NCI-H1436 (cell line): Measurements from ENCODE around the gene CCDC187.
"Not testable (repeated sequence)": the region's sequence is repeated elsewhere in the genome, so short reads cannot be mapped to it uniquely, and the experiment has no call there.

ENCODE experiments used
- DNase-seq: peaks from one replicate; lab custom pipeline; 2025; lab: John Stamatoyannopoulos, UW

The CCDC187 gene

DNA sequence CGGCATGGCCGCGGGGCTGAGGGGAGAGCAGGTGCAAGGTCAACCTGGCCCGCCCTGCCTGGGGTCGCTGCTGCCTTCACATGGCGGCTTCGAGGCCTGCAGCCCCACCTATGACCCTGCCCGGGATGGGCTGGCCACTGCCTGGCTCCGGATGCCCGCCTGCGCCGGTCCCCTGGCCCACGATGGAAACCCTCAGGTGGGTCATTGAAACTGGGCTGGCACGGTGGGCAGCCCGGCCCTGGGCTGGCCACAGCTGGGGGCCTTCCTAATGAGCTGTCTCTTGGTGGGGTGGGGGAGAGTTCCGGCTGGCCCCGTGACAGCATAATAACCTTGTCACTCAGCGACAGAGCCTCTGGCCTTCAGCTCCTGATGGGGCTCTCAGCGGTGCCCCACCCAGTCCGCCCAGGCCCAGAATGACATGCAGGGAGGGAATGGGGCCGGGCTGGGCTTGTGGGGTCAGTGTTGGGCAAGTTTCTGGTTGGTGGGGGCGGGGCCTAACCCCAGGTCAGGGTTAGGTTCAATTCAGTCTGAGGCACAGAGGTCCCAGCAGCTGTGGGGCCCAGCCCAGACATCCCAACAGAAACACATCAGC, at the start of gene CCDC187:
Gene CCDC187 (minus strand): TSS at position 270 of the 592 bp plus-strand sequence. CDS start 264 bp downstream, at position 6.
- no peak for DNase-seq

- DNase-seq = no peak
These were observed 49.2 kb upstream of the CCDC187 start for GRCh38 chr9:136353088-136353487.

GRCh38 chr9:136352682-136353081, 48.8 kb upstream of the CCDC187 start:
- peak; percentile 60 for DNase-seq

- DNase-seq = not testable (repeated sequence)
These were observed 48.0 kb upstream of the CCDC187 start for GRCh38 chr9:136351868-136352267.

- DNase-seq = no peak
These were observed 47.4 kb upstream of the CCDC187 start for GRCh38 chr9:136351252-136351800.

GRCh38 chr9:136349546-136349945, 45.7 kb upstream of the CCDC187 start:
- no peak for DNase-seq

GRCh38 chr9:136348691-136349090, 44.8 kb upstream of the CCDC187 start:
- DNase-seq = no peak

DNA sequence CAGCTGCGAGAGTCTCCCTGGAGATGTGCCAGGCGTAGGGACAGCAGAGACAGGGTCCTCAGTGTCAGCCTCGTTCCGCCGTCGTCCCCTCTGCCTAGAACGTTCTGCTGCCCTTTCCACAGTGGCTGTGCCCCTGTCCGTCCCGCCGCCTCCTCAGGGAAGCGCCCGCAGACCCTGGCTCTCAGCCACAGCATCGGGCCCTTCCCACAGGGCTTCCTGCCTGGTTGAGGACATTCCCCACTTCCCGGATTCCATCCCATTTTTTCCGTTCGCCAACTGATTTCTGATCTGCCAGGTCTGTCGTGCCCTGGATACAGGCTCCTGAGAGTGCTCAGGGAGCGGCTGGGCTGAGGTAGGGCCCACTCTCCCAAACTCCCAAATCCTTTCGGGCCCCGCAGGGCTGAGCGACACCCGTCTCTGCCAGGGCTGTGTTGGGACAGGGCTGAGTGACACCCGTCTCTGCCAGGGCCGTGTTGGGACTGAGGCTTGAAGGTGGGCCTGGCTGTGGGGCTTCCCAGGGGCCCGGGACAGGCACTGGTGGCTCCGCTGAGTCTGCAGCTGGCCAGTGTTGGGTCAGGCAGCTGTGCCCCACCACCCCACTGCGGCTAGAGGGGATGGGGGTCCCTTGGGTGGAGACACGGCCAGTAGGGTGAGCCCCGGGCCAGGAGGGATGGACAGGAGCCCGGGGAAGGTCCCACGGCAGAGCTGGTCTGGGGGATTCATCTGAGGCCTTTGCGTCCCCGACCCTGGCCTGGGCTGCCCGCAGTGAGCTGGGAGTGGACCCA, 43.8 kb upstream of the CCDC187 start:
- DNase-seq = no peak

DNA sequence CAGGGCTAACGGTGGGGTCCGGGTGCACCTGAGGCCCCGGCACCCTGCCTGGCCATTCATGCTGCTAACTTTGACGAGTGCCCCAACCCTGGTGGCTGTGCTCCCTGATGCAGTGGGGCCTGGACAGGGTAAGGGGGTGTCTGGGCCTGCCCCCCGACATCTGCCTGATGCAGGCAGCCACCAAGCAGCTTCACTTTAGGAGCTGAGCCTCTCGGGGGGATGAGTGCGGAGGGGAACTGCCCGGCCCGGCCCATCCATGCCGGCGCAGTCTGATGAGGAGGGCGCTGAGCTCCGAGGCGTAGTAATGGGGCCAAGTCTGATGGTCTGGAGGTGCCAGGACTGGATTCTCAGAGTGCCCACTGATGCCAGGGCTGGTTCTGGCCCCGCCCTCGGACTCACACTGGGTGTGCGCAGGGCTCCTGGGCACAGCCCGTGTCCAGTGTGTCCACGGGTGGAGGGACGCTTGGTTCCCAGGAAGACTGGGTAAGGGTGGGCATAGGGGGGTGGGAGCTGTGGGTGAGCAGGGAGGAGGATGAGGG, 43.1 kb upstream of the CCDC187 start:
- DNase-seq = no peak

- no peak for DNase-seq
These were observed 42.2 kb upstream of the CCDC187 start for GRCh38 chr9:136346157-136346481.

DNA sequence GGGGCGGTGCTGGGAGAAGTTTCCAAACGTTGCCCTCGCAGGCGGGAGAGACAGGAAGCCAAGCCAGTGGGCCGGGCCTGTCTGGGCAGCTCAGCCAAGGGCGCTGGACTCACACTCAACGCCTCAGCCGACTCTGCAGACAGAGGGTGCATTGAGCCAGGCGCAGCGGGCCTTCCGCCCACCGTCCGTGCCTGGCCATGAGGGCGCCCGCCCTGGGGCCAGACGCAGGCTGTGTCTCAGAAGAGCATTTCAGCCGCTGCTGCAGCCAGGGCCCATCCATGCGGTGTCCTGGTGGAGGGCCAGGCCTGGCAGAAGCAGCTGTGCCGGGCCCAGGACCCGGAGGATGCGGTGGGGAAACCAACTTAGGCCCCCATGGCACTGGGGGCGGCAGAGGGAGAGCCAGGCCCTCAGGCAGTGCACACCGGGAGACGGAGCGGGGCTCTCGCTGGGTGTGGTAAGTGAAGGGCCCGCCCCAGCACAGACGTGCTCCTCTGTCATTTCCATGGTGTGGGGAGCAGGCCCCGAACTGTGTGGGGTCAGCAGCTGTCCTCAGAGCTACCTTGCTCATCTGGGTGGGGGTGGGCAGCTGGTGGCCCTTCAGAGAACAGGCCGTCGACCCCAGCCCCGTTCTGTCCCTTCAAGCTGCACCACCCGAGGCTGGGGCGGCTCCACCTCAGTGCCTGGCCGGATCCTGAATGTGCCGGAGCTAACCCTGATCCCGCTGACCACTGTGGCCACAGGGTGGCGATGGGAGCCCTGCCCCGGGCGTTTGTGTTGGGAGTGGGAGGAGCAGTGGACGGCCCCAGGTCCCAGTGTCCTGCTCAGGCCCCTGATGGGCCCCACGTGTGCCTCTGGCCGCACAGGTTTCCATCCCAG, 41.6 kb upstream of the CCDC187 start:
- DNase-seq = no peak

- no peak for DNase-seq
These were observed 40.8 kb upstream of the CCDC187 start for GRCh38 chr9:136344544-136345280.

DNA sequence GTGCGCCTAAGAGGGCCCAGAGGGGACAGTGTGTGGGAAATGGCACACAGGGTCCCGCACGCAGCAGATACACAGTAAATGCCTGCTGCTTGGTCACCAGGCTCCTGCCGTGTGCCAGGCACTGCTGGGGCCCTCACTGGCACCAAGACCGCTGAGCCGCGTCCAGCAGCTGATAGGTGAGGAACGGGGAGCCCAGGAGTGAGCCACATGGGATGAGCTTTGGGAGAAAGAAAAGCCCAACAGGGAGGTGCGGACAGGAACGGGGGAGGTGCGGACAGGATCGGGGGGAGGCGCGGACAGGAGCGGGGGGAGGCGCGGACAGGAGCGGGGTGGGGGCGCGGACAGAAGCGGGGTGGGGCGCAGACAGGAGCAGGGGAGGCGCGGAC, 40.0 kb upstream of the CCDC187 start:
- DNase-seq = no peak

DNA sequence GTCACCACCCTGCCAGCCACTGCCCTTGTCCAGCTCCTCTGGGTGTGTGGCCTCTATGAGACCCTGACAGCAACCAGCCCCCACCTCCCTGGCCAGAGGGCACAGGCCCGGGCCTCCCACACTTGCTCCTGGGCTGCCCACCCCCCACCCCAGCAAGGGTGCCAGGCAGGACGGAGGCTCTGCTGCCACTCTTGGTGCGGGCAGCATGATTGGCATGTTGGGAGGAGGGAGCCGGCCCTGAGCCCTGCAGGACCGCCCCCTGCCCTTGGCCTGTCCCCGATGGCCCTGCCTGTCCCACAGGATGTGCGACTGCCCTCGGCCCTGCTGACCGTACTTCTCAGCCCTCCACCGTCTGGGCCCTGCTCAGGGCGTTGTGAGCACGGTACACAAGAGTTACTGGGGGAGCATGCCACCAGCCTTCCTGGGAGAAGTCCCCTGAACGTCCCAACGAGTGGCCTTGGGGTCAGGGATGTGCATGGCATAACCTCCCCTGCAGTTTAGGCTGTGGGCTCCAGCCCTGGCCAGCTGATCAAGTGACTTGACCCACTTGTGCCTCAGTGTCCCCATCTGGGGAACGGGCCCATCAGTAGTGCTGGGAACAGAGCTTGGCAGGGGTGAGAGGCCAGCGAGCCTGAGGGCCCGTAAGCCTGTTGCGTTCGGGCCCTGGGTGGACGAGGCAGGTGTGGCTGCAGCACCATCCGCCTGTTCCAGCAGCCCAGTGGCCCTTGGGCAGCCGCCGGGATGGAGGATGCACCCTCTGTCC, 39.4 kb upstream of the CCDC187 start:
- DNase-seq = no peak

- DNase-seq = peak; percentile 77
These were observed 38.6 kb upstream of the CCDC187 start for GRCh38 chr9:136342181-136343120.

GRCh38 chr9:136341769-136342168, 37.9 kb upstream of the CCDC187 start:
- DNase-seq = no peak

DNA sequence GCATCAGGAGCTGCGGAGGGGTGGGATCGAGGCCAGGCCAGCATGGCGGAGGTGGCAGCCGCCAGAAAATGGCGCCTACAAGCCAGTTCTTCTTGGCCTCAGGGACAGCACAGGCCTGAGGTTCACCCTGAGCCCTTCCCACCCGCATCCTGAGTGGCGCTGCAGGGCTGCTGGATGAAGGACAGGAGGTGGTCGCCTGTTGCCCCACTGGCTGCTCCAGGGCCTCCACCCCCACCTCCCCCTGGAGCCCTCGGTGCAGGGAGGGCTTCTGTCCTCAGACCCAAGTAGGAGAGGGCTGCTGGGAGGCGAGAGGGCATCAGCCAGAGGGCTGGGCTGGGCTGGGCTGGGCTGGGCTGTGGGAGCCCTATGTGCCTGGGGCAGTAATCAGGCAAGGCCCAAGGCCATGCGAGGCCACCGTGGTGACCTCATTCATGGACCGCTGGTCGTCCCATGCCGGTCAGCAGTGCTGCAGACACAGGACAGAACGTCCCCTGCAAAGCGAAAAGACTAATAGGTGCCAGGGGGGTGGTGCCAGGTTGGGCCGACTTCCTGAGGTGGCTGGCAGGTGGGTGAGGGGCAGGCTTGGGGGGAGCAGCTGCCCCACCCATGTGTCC, 37.3 kb upstream of the CCDC187 start:
- no peak for DNase-seq

DNA sequence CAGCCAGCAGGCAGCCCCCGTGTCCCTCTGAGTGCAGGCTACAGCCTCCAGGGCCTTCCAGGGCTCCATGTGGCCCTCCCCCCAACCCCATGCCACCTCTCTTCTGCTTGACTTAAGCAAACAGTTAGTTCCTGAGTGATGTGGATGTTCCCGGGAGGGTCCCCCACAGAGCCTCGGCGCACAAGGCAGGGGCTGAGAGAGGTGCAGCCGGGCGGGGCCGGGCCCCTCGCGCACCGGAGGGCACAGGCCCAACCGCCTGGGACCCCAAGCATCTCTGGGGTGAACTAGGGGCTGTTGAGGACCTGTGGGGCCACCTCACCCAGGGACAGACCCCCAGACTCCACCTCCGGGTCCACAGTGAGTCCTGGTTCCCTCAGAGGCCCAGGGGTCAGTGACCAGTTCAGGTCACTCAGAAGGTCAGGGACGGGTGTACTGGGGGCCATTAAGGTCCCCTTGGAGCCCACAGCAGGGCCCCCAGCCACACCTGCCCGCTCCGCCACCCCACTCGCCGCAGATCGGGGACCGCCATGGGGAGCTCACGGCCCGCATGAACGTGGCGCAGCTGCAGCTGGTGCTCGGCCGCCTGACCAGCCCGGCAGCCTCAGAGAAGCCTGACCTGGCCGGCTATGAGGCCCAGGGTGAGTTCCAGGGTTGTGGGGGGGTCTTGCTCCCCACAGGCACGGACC, 36.6 kb upstream of the CCDC187 start:
- DNase-seq = no peak

- DNase-seq = no peak
These were observed 36.0 kb upstream of the CCDC187 start for GRCh38 chr9:136339958-136340310.
